Measurements from ENCODE around the gene FTL. TPM values are rescaled to one million over a fixed set of nuclear protein-coding genes. Genes with fewer than 3 reads are reported as not detected.
"Not testable (repeated sequence)": the region's sequence is repeated elsewhere in the genome, so short reads cannot be mapped to it uniquely, and the experiment has no call there.

Gene FTL
- polyA plus RNA-seq (ENCODE audit: insufficient read length in 4 of 4): 1,000 to 10,000 TPM; 1,558 to 2,525 (median 2,184) TPM

GRCh38 chr19:48965040-48965805 lies at the start of gene FTL:
FTL (plus strand) TSS chr19:48965309; CDS start chr19:48965508, 199 bp downstream.
- peak; percentile 88 to 91 (median 88) for DNase-seq (ENCODE audit: low read depth in 4 of 4, low spot score in 3 of 4)

GRCh38 chr19:48915757-48916156 lies 49.4 kb upstream of the FTL start:
- DNase-seq (ENCODE audit: low read depth in 4 of 4, low spot score in 3 of 4): no peak

GRCh38 chr19:48918071-48918470 lies 47.0 kb upstream of the FTL start:
- DNase-seq (ENCODE audit: low read depth in 4 of 4, low spot score in 3 of 4): no peak

GRCh38 chr19:48918801-48919247 lies 46.3 kb upstream of the FTL start:
- no peak for DNase-seq (ENCODE audit: low read depth in 4 of 4, low spot score in 3 of 4)

GRCh38 chr19:48919271-48919670 lies 45.8 kb upstream of the FTL start:
- not testable (repeated sequence) for DNase-seq (ENCODE audit: low read depth in 4 of 4, low spot score in 3 of 4)

- no peak for DNase-seq (ENCODE audit: low read depth in 4 of 4, low spot score in 3 of 4)
These were observed 44.2 kb upstream of the FTL start for GRCh38 chr19:48920949-48921348.

GRCh38 chr19:48921721-48922500 lies 43.2 kb upstream of the FTL start:
- DNase-seq (ENCODE audit: low read depth in 4 of 4, low spot score in 3 of 4): no peak

- no peak for DNase-seq (ENCODE audit: low read depth in 4 of 4, low spot score in 3 of 4)
These were observed 42.3 kb upstream of the FTL start for GRCh38 chr19:48922548-48923490.

GRCh38 chr19:48925240-48925843 lies 39.8 kb upstream of the FTL start:
- no peak for DNase-seq (ENCODE audit: low read depth in 4 of 4, low spot score in 3 of 4)

- DNase-seq (ENCODE audit: low read depth in 4 of 4, low spot score in 3 of 4): not testable (repeated sequence)
These were observed 39.2 kb upstream of the FTL start for GRCh38 chr19:48925890-48926289.

GRCh38 chr19:48926909-48927308 lies 38.2 kb upstream of the FTL start:
- DNase-seq (ENCODE audit: low read depth in 4 of 4, low spot score in 3 of 4): no peak

- not testable (repeated sequence) for DNase-seq (ENCODE audit: low read depth in 4 of 4, low spot score in 3 of 4)
These were observed 37.4 kb upstream of the FTL start for GRCh38 chr19:48927692-48928091.

- no peak for DNase-seq (ENCODE audit: low read depth in 4 of 4, low spot score in 3 of 4)
These were observed 36.7 kb upstream of the FTL start for GRCh38 chr19:48928164-48929025.

GRCh38 chr19:48933382-48933932 lies 31.7 kb upstream of the FTL start, which contains the start of gene DHDH:
DHDH (plus strand) TSS chr19:48933699; CDS start chr19:48933722, 23 bp downstream.
- DNase-seq (ENCODE audit: low read depth in 4 of 4, low spot score in 3 of 4): peak; percentile 56 to 73 (median 63)

- no peak for DNase-seq (ENCODE audit: low read depth in 4 of 4, low spot score in 3 of 4)
These were observed 30.3 kb upstream of the FTL start for GRCh38 chr19:48934837-48935236.

GRCh38 chr19:48935864-48936263 lies 29.2 kb upstream of the FTL start:
- DNase-seq (ENCODE audit: low read depth in 4 of 4, low spot score in 3 of 4): no peak

- no peak for DNase-seq (ENCODE audit: low read depth in 4 of 4, low spot score in 3 of 4)
These were observed 26.9 kb upstream of the FTL start for GRCh38 chr19:48938256-48938655.

- DNase-seq (ENCODE audit: low read depth in 4 of 4, low spot score in 3 of 4): no peak
These were observed 24.2 kb upstream of the FTL start for GRCh38 chr19:48940902-48941301.

GRCh38 chr19:48943081-48943480 lies 22.0 kb upstream of the FTL start:
- no peak for DNase-seq (ENCODE audit: low read depth in 4 of 4, low spot score in 3 of 4)

Measured in left renal pelvis (tissue), 4 donors.